Measurements from ENCODE around the gene THSD4. TPM values are rescaled to one million over a fixed set of nuclear protein-coding genes. Genes with fewer than 3 reads are reported as not detected.

THSD4 gene
- total and polyA plus RNA-seq, 2 of the 8 experiments (the other 6 are each of a cell fraction or from before 2014, with no cell fraction given) = 2.5 to 6.2 TPM

DNA sequence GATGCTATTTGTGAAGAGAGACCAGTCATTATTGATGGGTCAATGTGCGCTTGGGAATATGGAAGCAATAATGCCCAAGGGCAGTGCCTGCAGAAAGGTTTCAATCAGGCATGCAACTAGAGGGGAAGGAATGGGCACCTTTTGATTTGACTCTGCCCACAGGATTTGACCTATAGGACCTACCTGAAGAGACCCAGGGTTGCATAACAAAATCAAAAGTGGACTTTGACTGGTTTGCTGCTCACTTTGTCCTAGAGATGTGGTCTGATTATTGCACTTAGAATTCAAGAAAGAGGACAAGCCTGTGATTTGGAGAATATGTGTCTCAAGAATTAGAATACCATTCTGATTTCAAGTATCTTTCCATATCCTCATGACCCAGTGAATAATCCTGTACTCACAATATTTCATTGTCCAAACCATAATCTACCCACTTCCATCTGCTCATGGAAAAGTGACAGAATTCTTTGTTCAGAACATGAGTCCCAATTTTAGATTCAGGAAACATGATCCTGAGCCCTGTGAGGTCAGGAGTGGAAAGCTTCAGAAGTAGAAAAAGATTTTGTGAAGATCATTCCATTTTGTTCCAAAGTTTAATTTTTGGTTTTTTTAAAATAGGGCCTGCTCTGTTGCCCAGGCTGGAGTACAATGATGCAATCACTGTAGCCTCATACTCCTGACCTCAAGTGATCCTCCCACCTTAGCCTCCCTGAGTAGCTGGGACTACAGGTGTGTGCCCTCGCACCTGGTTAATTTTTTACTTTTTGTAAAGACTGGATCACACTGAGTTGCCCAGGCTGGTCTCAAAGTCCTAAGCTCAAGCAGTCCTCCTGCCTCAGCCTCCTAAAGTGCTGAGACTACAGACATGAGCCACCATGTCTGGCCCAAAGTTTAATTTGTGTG is 543.8 kb downstream of the THSD4 start (continued):
- TF ChIP-seq EGR1 (IDR thresholded peaks at IDR 0.05; ENCODE audit: borderline replicate concordance, low read depth, low read length) (no peak), PHF8 (conservative IDR thresholded peaks at IDR 0.05; ENCODE audit: low read depth, low read length) (no peak), ASH2L (IDR thresholded peaks at IDR 0.05; ENCODE audit: low read length) (no peak)

Data from H1 (cell line).